CD4-positive, alpha-beta T cell treated with Interleukin-1 beta for 1 hour (primary cell): ENCODE results near the gene CACNA2D3.

ENCODE experiments used
- DNase-seq, 2 donors: peaks; one replicate each; pipeline ENCODE4 v3.0.0-alpha.2; 2020 to 2022

CACNA2D3 gene

GRCh38 chr3:54127499-54128056, 5.2 kb downstream of the CACNA2D3 start:
- no peak for DNase-seq

- no peak for DNase-seq
Measured at GRCh38 chr3:54131026-54131605, 8.8 kb downstream of the CACNA2D3 start.

GRCh38 chr3:54131890-54132289, 9.5 kb downstream of the CACNA2D3 start:
- no peak for DNase-seq

GRCh38 chr3:54132685-54133084, 10.3 kb downstream of the CACNA2D3 start:
- DNase-seq = no peak

GRCh38 chr3:54133196-54133595, 10.8 kb downstream of the CACNA2D3 start:
- no peak for DNase-seq

DNA sequence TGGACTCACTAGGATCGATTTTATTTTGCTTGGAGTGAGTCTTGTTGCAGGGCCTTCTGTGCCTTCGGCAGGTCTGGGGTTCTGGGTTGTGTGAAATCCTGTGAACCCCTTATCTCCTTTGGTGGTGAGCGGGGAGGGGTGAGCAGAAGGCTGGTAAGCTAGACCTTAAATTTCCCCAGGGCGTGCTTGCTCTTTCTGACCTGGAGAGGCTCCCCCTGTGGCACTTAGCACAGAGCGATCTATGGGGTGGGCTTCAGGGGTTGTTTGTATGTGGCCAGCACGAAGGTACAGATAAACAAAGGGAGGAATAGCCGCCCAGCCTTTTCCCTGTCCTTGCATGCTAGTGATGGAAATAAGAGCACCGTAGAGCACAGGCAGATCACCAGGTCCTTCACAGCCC, 11.8 kb downstream of the CACNA2D3 start:
- DNase-seq = no peak

DNA sequence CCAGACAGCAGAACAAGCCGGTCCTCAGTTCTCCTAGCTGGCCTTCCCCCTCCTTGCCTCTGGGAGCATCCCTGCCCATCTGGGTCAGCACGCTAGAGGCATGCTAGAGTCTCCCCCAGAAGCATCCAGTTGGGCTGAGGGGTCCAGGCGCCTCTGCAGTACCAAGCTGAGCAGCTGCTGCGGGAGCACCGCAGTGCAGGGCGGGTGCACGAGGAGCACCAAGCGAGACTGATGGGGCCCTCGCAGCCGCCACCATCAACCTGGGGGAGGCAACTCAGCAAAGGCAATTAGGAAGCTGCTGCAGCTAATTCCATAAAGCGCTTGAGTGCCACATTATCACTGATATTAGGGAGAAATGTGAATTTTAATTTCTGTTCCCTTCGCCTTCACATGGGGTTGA, 12.4 kb downstream of the CACNA2D3 start:
- DNase-seq = no peak

DNA sequence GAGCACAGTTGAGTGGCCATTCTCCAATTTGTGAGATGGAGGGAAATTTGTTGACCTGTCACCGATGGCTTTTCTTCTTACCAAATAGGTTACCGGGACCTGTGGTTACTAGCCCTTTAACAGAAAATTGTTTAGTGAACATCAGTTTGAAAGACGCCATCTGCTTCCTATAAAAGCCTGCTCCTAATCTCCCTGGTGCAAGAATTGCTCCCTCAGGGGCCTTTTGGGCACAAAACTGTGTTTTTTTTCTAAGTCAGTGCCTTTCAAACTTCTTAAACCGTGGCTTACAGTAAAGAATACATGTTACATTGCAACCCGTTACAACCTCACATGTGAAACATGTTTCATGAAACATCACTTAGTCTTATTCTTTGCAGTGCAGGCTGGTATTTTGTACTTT, 15.0 kb downstream of the CACNA2D3 start:
- DNase-seq = no peak

DNA sequence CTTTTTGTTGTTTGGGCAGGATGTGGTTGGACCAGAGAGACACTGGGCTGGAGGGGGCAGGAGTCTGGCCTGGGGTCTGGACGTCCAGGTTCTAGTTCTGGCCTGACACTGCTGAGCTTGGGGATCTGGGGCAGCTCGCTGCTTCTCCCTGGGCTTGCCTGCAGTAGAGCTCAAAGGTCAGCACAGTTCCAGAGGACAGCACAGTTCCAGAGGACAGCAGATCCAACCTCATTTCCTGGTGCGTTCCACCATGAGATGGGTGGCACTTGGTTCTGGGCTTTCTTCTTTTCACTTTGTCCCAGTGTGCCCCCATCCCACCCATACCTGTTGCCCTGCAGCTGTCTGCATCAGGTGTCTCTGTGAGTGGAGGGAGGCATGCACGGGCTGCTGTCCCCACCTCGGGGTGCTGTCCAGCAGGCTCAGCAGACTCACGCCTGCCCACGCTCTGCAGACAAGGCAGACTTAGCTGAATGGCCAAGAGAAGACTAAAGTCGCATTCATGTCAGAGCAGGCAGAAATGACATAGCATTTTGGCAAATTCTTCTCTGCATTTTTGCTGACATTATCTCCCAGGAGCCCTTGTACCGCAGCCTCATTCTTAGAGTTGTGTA, 16.7 kb downstream of the CACNA2D3 start:
- DNase-seq = no peak

- DNase-seq = no peak
Measured at GRCh38 chr3:54139630-54140029, 17.3 kb downstream of the CACNA2D3 start.

DNA sequence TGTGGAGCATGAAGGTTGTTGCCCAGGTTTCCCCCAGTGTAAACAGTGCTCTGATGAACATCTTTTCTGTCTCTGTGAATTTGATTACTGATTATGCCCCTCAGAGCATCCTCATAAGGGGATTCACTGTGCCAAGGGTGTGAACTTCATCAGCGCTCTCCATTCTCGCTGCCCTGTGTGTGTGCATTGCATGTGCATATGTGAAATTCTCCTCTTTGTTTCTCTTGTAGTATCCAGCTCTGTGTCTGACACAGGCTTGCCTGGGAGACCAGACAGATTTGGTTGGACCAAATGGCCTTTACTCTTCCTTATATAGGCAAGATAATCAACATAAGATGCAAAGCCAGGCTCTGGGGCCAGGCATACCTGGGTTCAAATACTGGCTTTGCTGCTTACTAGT, 21.9 kb downstream of the CACNA2D3 start:
- DNase-seq = no peak

DNA sequence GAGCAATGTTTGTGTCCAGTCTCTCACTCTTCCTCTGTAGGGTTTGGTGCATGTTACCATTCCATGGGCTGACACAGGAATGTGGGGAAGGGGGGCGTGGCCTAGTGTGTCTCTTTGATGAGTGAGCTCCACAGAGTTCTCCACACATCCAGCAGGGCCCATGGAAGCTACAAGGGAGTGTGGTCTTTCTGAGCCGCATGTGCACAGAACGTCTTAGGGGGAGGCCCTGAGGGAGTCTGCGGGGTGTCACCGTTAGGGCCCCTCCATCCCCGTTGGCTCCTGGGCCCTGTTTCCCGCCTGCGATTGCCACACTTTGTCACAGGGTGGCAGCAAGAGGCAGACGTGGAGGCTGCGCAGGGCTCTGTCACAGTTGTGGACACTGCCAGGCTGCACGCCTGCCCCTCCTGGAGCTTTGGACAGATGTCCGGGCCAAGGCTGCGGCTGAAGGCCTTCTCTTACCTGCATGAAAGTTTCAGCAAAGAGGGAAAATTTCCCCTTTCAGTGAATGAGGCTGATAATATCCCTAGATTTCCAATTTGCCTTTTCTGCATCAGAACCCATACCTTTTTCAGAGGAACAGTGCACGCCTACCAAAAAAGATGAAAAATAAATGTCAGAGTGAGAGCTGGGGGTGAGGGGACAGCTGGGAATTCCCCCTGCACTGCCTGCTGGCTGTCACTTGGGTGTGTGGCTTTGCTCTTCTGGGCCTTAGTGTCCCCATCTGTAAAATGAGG, 24.3 kb downstream of the CACNA2D3 start:
- DNase-seq = no peak

DNA sequence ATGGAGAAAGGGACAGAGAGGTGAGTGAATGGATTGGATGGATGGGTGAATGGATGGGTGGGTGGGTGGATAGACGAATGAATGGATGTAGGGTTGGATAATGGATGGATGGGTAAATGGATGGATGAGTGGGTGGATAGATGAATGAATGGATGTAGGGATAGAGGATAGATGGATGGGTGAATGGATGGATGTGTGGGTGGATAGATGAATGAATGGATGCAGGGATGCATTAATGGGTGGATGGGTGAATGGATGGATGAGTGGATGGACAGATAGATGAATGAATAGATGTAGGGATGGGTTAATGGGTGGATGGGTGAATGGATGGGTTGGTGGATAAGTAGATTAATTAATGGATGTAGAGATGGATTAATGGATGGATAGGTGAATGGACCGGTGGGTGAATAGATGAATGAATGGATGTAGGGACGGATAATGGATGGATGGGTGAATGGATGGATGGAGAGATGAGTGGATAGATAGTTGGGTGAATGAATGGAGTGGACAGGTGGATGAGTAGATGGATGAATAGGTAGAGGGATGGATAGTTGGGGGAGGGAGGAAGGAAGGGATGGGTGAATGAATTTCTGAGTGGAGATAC, 28.6 kb downstream of the CACNA2D3 start:
- DNase-seq = no peak

GRCh38 chr3:54153477-54153876, 31.1 kb downstream of the CACNA2D3 start:
- DNase-seq = no peak

DNA sequence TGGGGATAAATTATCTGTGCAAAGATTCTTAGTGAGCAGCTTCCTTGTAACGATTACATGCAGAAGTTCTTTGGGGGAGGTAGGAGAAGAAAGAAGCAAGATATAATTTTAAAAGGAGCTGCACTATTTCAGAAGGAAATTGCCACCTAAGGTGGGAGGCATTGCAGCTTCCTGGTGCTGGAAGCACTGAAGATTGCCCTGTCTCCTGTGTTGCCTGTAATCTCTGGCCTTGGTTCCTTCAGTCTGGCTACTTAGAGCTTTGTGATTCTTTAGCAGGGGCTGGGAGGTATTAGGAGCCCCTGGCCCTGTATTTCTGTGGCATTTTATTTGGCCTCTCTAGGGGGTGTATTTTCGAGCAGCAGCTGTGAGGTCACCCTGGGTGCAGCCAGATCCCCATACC, 35.5 kb downstream of the CACNA2D3 start:
- DNase-seq = no peak

- no peak for DNase-seq
Measured at GRCh38 chr3:54159917-54160316, 37.6 kb downstream of the CACNA2D3 start.

DNA sequence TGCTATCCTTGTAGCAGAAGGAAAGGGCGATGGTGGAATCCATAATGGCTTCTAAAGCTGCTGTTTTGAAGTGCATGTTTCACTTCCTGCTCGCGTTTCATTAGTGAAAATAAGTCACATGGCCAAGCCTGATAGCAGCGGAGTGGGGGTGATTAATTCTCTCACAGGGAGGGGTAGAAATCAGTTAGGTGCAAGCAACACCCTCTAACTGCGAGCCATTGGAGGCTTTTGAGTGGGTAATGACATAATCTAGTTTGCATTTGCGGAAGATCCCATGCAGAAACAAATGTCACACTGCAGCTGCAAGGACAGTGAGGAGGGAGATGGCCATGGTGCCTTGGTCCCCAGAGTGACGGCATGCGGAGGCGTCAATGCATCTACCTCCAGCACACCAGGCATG, 41.1 kb downstream of the CACNA2D3 start:
- no peak for DNase-seq

GRCh38 chr3:54164192-54164975, 42.0 kb downstream of the CACNA2D3 start:
- DNase-seq = no peak

DNA sequence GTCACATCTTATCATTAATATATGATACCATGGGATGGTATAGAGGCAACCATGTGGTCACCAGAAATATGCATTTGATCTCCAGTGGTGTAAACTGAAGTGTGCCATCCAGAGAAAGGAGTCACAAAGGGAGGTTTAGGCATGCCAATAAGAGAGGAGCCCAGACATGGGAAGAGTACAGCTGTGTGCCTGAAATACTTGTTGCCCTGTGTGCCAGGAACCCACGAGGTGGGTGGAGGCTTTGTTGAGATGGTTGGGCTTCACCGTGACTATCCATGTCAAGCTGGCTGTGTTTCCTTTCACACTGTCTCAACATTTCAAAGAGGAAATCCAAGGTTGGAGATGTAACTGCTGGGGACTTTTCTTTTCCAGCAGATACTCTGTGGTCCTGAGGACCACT, 43.5 kb downstream of the CACNA2D3 start:
- no peak for DNase-seq

DNA sequence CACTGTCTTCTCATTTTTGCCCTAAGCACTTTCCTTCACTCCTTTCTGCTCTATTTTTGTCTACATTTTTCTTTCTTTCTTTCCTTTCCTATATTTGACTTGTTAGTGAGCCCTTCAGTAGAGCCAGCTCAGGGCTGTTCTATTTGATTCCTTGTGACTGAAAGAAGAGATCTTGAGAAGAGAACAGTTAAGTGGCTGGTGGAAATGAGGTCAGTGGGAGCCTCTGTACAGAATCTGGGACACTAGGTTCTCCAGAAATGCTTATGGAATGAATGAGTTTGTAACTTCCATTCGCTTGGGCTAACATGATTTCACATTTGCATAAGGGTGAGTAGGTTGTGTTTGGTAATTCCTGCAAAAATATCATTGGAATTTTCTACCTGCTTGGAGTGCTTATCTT, 45.6 kb downstream of the CACNA2D3 start:
- no peak for DNase-seq

DNA sequence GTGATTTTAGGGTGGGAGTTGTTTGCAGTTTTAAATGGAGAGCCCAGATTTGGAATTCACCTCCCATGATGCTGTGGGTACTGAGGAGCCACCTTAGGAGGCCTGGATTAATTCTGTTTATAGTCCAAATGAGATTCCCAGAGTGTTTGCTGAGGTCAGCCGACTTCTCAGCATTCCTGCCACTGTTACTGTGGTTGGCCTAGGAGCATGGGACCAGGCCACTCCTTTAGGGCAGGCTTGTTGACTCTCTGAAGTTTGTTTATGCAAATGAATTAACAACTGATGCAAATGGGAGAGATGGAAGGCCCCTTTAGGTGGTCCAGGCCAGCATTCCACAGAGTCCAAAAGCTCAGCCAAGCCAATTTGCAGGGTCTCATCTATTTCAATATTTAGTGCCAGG, 46.1 kb downstream of the CACNA2D3 start:
- DNase-seq = no peak

GRCh38 chr3:54169524-54169923, 47.2 kb downstream of the CACNA2D3 start:
- DNase-seq = no peak

DNA sequence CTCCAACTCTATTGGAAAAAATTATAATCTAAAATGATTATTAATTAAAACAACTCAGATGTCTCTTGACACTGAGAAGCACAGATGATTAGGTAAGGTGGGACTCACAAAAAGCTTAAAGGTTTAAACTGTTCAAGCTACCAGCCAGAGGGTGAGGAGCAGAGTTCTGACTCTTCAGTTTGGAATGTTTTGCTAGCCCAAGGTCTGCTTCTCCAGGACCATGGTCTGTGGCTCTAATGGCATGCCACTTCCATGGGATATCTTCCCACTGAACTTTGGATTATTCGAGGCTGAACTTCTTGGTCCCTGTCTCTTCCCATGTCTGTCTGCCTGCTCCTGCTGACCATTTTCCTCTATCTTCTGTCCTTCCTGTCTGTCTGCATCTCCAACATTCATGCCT, 49.2 kb downstream of the CACNA2D3 start:
- DNase-seq = no peak
